ENCODE measurements around the gene PDCD1.
A peak's percentile ranks its signal among the peaks of the same experiment; 100 is the strongest.
"Not testable (repeated sequence)": the region's sequence is repeated elsewhere in the genome, so short reads cannot be mapped to it uniquely, and the experiment has no call there.

Gene PDCD1

DNA sequence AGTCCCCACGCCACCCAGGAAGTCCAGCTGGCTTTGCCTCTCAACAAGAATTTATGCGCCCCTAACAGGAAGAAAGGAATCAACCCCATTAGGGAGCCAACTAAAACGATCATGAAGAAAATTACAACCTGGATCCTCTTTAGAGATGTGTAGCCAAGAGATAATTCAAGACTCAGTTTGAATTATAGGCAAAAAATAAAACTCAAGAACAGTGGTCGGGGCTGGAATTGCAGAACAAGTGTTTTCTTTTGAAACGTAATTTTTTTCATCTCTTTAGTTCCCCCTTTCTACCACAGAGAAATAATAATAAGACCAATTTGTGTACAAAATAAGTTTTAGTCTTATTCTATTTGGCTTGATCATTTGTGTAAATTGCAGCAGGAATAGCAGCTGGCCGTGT is 22.4 kb downstream of the PDCD1 start:
- no peaks in the 10 kb centered on the region for H3K36me3 Mint-ChIP-seq
- peaks cover 60% of the 10 kb centered on the region for H3K27me3 Mint-ChIP-seq
- no peaks in the 10 kb centered on the region for H3K9me3 Mint-ChIP-seq
- no peaks in the 10 kb centered on the region for H3K4me1 Mint-ChIP-seq
- H3K4me3 Mint-ChIP-seq = no peak overlapping the region
- CTCF ChIA-PET = no interaction called here
- DNase-seq = no peak
- no peak overlapping the region for H3K27ac Mint-ChIP-seq

DNA sequence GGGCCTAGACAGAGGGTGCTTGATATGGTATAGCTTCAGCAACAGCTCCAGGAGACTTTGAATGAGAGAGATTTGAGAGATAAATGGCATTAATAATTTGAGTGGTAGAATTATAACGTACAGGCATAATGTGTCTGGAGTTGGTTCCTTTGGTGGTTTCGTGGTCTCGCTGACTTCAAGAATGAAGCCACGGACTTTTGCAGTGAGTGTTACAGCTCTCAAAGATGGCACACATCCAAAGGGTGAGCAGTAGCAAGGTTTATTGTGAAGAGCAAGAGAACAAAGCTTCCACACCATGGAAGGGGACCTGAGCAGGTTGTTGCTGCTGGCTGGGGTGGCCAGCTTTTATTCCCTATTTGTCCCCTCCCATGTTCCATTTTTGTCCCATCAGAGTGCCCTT is 23.1 kb downstream of the PDCD1 start:
- CTCF ChIA-PET = interaction anchor here (1.4 kb wide), 1 partner anchor 33 kb away, joined by 5 read pairs; no protein-coding TSS in a partner anchor
- Mint-ChIP-seq H3K36me3 (no peaks in the 10 kb centered on the region), H3K4me1 (no peaks in the 10 kb centered on the region), H3K27ac (no peak overlapping the region), H3K9me3 (no peaks in the 10 kb centered on the region), H3K27me3 (peaks cover 53% of the 10 kb centered on the region), H3K4me3 (no peak overlapping the region)
- DNase-seq = no peak

DNA sequence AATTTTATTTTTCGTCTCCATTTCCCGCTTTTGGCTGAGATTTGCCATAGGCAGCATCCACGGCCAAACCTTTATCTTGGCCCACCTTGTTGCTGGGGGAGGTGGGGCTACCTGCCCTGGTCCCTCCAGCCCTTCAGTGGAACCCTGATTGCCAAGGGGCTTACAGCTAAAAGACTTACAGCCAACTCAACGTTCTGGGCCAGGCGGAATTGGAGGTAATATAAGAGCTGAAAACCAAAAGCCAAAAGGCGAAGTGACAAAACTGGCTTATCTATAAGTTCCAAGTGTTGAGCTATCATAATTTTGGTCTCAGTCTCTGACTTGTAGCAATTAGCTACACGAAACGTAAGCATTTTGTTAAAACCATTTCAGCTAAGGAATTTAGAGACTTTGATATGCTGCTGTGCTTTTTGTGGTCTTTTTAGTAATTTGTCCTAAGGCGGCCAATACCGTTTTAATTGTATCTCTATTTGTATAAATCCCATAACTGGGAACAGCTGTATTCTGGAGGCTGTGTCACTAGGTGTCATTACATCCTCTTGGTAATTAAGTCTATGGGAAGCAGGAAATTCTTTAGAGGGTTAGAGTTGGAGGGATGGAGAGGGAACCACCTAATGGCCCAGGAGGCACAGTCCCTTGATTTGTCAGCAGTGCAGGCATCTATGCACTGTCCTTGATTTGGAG is 24.0 kb downstream of the PDCD1 start:
- peak; percentile 18 for DNase-seq
- H3K27me3 Mint-ChIP-seq = peaks cover 52% of the 10 kb centered on the region
- CTCF ChIA-PET = interaction anchor here (1.4 kb wide), 1 partner anchor 34 kb away, joined by 5 read pairs; no protein-coding TSS in a partner anchor
- no peaks in the 10 kb centered on the region for H3K36me3 Mint-ChIP-seq
- H3K27ac Mint-ChIP-seq = no peak overlapping the region
- no peaks in the 10 kb centered on the region for H3K9me3 Mint-ChIP-seq
- no peaks in the 10 kb centered on the region for H3K4me1 Mint-ChIP-seq
- H3K4me3 Mint-ChIP-seq = no peak overlapping the region

DNA sequence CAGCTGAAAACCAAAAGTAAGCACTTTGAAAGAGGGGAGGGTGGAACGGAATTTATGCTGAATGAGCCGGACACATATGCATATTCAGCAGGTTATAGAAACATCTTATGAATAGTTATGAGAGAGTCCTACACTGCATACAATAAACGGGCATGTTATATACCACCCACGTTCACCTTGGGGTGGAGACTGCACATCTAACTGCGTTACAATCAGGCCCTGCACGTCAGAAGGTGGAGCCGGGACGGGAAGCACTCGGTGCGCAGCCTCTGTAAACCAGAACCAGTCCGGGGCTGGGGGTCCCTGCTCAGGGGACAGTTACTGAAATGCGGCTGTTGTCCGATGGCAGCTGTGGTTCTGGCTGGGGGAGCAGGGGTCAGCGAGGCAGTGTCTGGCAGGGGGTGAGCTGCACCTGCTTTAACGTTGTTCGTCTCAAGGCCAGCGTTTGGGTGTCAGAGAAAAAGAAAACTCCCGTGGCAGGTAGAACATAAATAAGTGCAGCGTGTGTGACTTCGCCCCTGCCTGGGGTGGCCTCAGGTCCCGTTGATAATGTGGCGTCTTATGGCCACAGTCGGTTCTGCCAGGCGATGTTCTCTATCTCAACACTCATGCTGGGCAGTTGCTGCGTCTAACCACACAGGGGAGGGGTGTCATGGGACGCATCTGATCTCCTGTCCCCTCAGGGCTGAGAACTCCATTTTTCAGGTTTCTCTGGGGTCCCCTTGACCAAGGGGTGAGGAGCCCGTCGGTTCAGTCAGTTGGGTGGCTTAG is 24.8 kb downstream of the PDCD1 start:
- not testable (repeated sequence) for H3K27ac Mint-ChIP-seq, H3K4me3 Mint-ChIP-seq, DNase-seq, H3K4me1 Mint-ChIP-seq, H3K9me3 Mint-ChIP-seq, H3K36me3 Mint-ChIP-seq
- CTCF ChIA-PET = interaction anchor here (1.4 kb wide), 1 partner anchor 35 kb away, joined by 5 read pairs; no protein-coding TSS in a partner anchor
- peaks cover 46% of the 10 kb centered on the region for H3K27me3 Mint-ChIP-seq

DNA sequence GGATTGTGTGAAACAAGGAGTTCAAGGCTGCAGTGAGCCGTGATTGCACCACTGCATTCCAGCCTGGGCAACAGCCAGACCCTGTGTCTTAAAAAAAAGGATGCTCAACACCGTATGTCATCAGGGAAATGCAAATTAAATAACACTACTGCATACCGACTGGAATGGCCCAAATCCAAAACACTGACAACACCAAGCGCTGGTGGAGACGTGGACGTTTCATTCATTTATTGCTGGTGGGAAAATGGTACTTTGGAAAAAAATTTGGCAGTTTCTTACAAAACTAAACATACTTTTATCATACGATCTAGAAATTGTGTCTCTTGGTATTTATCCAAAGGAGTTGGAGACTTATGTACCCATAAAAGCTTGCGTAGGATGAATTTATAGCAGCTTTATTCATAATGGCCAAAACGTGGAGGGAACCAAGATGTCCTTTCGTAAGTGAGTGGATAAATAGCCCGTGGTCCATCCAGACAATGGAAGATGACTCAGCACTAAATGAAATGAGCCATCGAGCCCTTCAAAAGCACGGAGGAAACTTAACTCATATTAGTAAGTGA is 25.5 kb downstream of the PDCD1 start:
- Mint-ChIP-seq H3K9me3 (peaks cover 2% of the 10 kb centered on the region), H3K36me3 (no peaks in the 10 kb centered on the region), H3K27ac (no peak overlapping the region), H3K4me1 (no peaks in the 10 kb centered on the region), H3K4me3 (no peak overlapping the region), H3K27me3 (peaks cover 42% of the 10 kb centered on the region)
- CTCF ChIA-PET = no interaction called here
- no peak for DNase-seq

DNA sequence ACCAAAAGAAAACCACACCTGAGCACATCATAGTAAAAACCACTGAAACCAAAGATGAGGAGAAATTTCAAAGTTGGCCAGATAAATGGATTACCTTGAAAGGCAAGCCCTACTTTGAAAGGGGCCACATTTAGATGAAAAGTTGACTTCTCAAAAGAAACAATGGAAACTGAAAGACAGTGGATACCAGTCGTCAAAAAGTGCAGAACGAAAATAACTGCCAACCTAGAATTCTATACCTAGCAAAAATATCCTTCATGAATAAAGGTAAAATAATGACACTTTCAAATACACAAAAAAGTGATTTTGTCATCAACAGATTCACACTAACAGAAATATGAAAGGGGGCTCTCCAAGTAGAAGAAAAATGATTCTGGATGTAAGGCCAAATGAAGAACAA is 31.3 kb downstream of the PDCD1 start:
- Mint-ChIP-seq H3K9me3 (peaks cover 42% of the 10 kb centered on the region), H3K27me3 (peaks cover 37% of the 10 kb centered on the region), H3K36me3 (peaks cover 6% of the 10 kb centered on the region), H3K27ac (peak overlapping the region; percentile 17), H3K4me1 (peaks cover 10% of the 10 kb centered on the region), H3K4me3 (no peak overlapping the region)
- DNase-seq = no peak
- CTCF ChIA-PET = no interaction called here

DNA sequence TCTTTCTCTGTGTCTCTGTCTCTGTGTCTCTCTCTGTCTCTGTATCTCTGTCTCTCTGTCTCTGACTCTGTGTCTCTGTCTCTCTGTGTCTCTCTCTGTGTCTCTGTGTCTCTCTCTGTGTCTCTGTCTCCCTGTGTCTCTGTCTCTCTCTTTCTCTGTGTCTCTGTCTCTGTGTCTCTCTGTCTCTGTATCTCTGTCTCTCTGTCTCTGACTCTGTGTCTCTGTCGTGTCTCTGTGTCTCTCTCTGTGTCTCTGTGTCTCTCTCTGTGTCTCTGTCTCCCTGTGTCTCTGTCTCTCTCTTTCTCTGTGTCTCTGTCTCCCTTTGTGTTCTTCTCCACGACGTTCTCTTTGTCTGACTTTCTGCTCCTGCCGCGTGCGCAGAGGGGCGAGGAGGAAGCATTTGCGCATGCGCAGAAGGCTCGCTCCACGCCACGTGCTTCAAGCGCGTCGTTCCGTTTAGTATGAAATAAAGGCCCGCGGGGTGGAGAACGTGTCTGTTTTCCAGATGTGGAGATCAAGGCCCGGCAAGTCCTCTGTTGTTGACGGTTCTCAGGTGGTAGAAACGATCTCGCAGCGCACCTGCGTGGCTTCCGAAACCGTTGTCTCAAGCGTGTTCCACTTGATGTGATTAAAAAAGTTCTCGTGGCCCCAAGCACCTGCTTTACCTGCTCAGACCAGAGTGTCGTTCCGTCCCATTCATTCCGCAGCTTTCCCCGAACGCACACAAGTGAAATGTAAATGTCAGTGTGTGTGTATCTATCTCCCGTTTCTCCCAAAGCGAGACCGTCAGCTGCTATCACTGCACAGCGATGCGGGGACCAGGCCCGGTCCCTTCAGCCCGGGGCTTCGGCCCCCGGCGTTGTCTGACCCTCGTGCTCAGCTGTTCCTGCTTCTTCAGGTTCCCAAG is 34.9 kb downstream of the PDCD1 start:
- H3K27me3 Mint-ChIP-seq = peaks cover 39% of the 10 kb centered on the region
- H3K4me1 Mint-ChIP-seq = peaks cover 21% of the 10 kb centered on the region
- peak overlapping the region; percentile 3 for H3K27ac Mint-ChIP-seq
- DNase-seq, CTCF ChIA-PET, H3K36me3 Mint-ChIP-seq, H3K4me3 Mint-ChIP-seq: not testable (repeated sequence)
- H3K9me3 Mint-ChIP-seq = peaks cover 47% of the 10 kb centered on the region

DNA sequence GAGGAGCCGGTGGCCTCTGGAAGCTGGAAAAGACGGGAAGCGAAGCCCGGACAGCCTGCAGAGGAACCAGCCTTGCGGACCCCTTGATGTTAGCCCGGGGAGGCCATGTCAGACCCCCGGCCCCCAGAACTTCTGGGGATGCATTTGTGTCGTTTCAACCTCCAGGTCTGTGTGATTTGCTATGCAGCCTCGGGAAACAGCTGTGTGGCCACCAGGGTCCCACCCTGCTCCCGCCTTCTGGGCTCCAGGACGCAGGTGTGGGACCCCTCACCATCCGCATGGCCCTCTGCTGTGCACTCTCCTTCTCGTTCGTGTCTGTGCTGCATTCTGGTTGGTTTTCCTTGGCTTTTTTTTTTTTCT is 36.5 kb downstream of the PDCD1 start:
- H3K36me3 Mint-ChIP-seq = peaks cover 3% of the 10 kb centered on the region
- CTCF ChIA-PET = no interaction called here
- peak overlapping the region; percentile 19 for H3K27ac Mint-ChIP-seq

DNA sequence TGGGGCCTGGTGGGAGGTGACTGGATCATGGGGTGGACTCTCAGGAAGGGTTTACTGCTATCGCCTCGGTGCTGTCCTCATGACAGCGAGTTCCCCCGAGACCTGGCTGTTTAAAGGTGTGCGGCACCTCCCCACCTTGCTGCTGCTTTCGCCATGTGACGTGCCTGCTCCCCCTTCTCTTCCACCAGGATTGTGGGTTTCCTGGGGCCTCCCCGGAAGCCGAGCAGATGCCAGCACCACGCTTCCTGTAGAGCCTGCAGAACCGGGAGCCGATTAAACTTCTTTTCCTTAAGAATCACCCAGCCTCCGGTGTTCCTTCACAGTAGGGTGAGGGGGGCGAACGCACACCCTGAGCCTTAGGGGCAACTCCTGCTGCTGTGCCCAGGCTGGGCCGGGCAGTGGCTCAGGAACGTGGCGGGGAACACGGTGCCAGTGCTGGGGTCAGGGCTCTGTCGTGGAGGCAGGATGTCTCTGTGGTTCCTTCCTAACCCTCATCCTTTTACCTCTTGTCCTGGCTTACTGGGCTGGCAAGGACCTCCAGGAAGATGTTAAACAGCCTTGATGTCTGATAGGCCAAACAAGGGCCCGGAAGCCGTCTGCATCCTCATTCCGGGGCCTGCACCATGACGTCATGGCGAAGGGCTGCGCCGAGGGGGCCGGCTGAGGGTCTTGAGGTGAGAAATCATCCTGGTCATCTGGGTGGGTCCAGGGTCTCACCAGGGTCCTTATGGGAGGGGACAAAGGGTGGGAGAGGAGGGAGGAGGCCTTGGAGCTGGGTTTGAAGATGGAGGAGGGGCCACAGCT is 37.0 kb downstream of the PDCD1 start:
- Mint-ChIP-seq H3K36me3 (peaks cover 3% of the 10 kb centered on the region), H3K27ac (no peak overlapping the region), H3K4me3 (no peak overlapping the region), H3K9me3 (peaks cover 33% of the 10 kb centered on the region), H3K4me1 (peaks cover 24% of the 10 kb centered on the region), H3K27me3 (peaks cover 46% of the 10 kb centered on the region)
- DNase-seq = no peak
- CTCF ChIA-PET = no interaction called here

More for the DNA sequence above, 36.5 kb downstream of the PDCD1 start:
- no peak for DNase-seq
- Mint-ChIP-seq H3K4me1 (peaks cover 24% of the 10 kb centered on the region), H3K9me3 (peaks cover 38% of the 10 kb centered on the region), H3K27me3 (peaks cover 47% of the 10 kb centered on the region), H3K4me3 (no peak overlapping the region)

DNA sequence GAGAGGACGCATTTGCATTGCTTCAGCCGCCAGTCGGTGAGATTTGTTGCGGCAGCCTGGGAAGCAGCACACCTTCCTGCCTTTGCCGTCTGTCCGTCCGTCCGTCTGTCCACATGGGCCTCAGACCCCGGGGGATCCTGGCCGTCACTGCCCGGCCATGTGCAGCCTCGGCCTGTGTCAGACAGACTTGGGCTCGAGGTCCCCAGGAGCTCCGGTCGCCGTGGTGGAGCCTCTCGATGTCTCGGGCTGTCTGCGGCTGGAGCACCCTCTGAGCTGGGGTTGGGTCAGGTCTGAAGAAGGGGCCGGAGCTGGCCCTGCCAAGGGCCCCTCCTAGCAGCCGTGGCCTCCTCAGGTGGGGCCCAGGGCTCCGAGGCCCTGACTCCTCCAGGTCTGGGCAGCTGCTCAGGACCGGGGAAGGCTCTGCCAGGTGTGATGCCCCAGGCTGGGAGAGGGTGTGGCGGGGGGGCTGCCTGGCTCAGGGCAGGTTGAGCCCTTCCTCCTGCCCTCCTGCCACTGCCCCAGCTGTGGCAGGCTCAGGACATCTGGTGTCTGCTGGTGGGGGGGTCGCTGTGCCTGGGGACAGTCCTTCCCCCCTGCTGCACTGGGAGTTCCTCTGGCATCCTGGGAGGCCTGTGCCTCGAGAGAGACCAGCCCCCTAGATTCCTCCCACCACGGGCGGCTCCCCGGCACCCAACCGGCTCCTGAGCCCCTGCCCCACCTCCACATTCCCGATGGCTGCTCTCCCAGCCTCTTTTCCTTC is 37.9 kb downstream of the PDCD1 start:
- peaks cover 3% of the 10 kb centered on the region for H3K36me3 Mint-ChIP-seq
- no peak overlapping the region for H3K4me3 Mint-ChIP-seq
- no peak overlapping the region for H3K27ac Mint-ChIP-seq
- peaks cover 26% of the 10 kb centered on the region for H3K9me3 Mint-ChIP-seq
- peaks cover 23% of the 10 kb centered on the region for H3K4me1 Mint-ChIP-seq
- DNase-seq = no peak
- H3K27me3 Mint-ChIP-seq = peaks cover 38% of the 10 kb centered on the region
- CTCF ChIA-PET = no interaction called here

DNA sequence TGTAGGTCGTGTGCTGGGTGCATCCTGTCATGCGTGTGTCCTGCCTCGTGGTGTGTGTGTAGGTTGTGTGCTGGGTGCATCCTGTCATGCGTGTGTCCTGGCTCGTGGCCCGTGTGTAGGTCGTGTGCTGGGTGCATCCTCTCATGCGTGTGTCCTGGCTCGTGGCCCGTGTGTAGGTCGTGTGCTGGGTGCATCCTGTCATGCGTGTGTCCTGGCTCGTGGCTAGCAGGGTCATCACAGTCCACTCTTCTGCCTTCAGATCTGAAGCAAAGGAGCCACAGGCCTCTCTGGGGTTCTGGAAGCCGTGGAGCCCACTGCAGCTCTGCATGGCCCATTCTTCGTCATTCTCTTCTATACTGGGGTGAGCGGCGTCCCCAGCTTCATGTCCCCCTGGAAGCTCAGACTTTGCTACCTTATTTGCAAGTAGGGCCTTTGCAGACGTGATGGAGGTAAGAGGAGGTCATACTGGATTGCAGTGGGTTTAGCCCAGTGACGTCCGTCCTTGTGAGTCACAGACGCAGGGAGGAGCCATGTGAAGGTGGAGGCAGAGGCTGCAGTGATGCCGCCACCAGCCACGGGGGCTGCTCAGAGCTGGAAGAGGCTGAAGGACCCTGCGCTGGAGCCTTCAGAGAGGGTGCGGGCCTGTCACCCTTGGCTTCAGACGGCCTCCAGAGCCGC is 38.6 kb downstream of the PDCD1 start:
- peaks cover 23% of the 10 kb centered on the region for H3K9me3 Mint-ChIP-seq
- H3K4me3 Mint-ChIP-seq, H3K27ac Mint-ChIP-seq, DNase-seq, H3K36me3 Mint-ChIP-seq, CTCF ChIA-PET: not testable (repeated sequence)
- peaks cover 23% of the 10 kb centered on the region for H3K4me1 Mint-ChIP-seq
- H3K27me3 Mint-ChIP-seq = peaks cover 38% of the 10 kb centered on the region

DNA sequence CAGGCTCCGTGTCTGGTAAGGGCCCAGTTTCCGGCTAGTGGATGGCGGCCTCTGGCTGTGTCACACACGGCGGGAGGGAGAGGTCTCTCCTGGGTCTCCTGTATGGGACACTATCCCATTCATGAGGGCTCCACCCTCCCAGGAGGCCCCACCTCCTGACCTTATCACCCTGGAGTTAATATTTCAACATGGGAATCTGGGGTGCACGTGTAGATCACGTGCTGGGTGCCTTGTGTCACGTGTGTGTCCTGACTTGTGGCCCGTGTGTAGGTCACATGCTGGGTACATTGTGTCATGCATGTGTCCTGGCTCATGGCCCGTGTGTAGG is 39.8 kb downstream of the PDCD1 start:
- no peak overlapping the region for H3K27ac Mint-ChIP-seq
- H3K4me3 Mint-ChIP-seq = no peak overlapping the region
- H3K27me3 Mint-ChIP-seq = peaks cover 28% of the 10 kb centered on the region
- no peak for DNase-seq
- H3K4me1 Mint-ChIP-seq = peaks cover 23% of the 10 kb centered on the region
- CTCF ChIA-PET = no interaction called here
- peaks cover 3% of the 10 kb centered on the region for H3K36me3 Mint-ChIP-seq
- H3K9me3 Mint-ChIP-seq = peaks cover 17% of the 10 kb centered on the region

All from activated naive CD4-positive, alpha-beta T cell treated with anti-CD3 and anti-CD28 coated beads, Interleukin-2, amount 10 ng/mL, durations not matched to agents 7 days and 5 days (primary cell).